ENCODE results near the gene ITFG2. TPM values are rescaled to one million over a fixed set of nuclear protein-coding genes. Genes with fewer than 3 reads are reported as not detected.

Gene ITFG2
- total and polyA plus RNA-seq, 9 of the 15 experiments (the other 6 are each of a cell fraction or from before 2014, with no cell fraction given) = 15.0 to 22.8 (median 19.4) TPM

GRCh38 chr12:2845280-2845679, 32.8 kb downstream of the ITFG2 start (continued):
- no peak for TF ChIP-seq PHF8 (IDR thresholded peaks at IDR 0.05; ENCODE audit: borderline replicate concordance, low read length)
- no peak for TF ChIP-seq ETV5 (CRISPR knock-in tag; IDR thresholded peaks at IDR 0.05; ENCODE audit: low read depth)
- TF ChIP-seq ATF3 (IDR thresholded peaks at IDR 0.05) = 0 out of 2 replicates have a peak, but pooled peaks have one; percentile 11
- TF ChIP-seq ATF3 (CRISPR knock-in tag; conservative IDR thresholded peaks at IDR 0.05) = no peak
- TF ChIP-seq TRIM24 (IDR thresholded peaks at IDR 0.05) = no peak
- TF ChIP-seq ARID2 (IDR thresholded peaks at IDR 0.05) = no peak
- TF ChIP-seq ZNF146 (CRISPR knock-in tag; IDR thresholded peaks at IDR 0.05; ENCODE audit: unreplicated experiment) = no peak

GRCh38 chr12:2851931-2852330, 39.5 kb downstream of the ITFG2 start:
- intact Hi-C loops (cut with micrococcal nuclease) = no loop called here
- 88% methylated on average over 1 of the region's 3 CpGs for WGBS (ENCODE audit: insufficient coverage, low coverage, missing lambda C conversion rate)

More at GRCh38 chr12:2851931-2852330, 39.5 kb downstream of the ITFG2 start:
- in situ Hi-C loops (cut with MboI) = no loop called here
- BruUV-seq (replicated peaks) = no TSS peak
- Histone ChIP-seq H3K79me2 (ENCODE audit: control insufficient read depth, insufficient read depth, low read length) (no peaks in the 10 kb centered on the region), H3K4me1 (replicated peaks in 1 of 2; ENCODE audit: control insufficient read depth in 2 of 2, insufficient read depth in 2 of 2, low read length in 2 of 2) (peaks cover 2 to 4% of the 10 kb centered on the region in 2 experiments; a peak in 3 of 5 replicates), H4K20me1 (replicated peaks; ENCODE audit: control insufficient read depth, insufficient read depth, low read length) (no peaks in the 10 kb centered on the region), H3K27ac (ENCODE audit: extremely low read depth, low read depth, low read length) (no peak overlapping the region), H3K27me3 (ENCODE audit: control insufficient read depth in 2 of 2, insufficient read depth in 2 of 2, low read length in 2 of 2) (no peaks in the 10 kb centered on the region), H3K9me3 (replicated peaks; ENCODE audit: control insufficient read depth, insufficient read depth, low read depth, low read length) (no peaks in the 10 kb centered on the region), H2AFZ (ENCODE audit: low read depth, low read length) (no peak overlapping the region), H3K4me2 (ENCODE audit: insufficient read depth, low read length) (no peak overlapping the region), H3K4me3 (no peak overlapping the region), H3K9ac (ENCODE audit: insufficient read depth in 1 of 2, low read depth in 2 of 2, low read length in 2 of 2) (no peak overlapping the region), H3K36me3 (ENCODE audit: control insufficient read depth, insufficient read depth, low read length) (no peaks in the 10 kb centered on the region), H3K9me1 (ENCODE audit: control insufficient read depth, insufficient read depth, low read length) (no peaks in the 10 kb centered on the region)
- FAIRE-seq = no peak
- ATAC-seq = no peak
- POLR2A ChIA-PET = no interaction called here
- DNase-seq (ENCODE audit: extremely low read depth in 1 of 4, low spot score in 3 of 4) = no peak
- CTCF ChIA-PET (ENCODE audit: low intra/inter-chr PET ratio) = no interaction called here
- no peak for TF ChIP-seq ZNF354B (CRISPR knock-in tag; IDR thresholded peaks at IDR 0.05)
- no peak for TF ChIP-seq HNRNPL (IDR thresholded peaks at IDR 0.05; ENCODE audit: low read depth, low read length)
- TF ChIP-seq GTF2E2 (tag; IDR thresholded peaks at IDR 0.05) = no peak
- TF ChIP-seq ATF7 (IDR thresholded peaks at IDR 0.05) = no peak
- no peak for TF ChIP-seq KDM5B (IDR thresholded peaks at IDR 0.05; ENCODE audit: insufficient replicate concordance, low read depth, low read length)
- TF ChIP-seq MEIS2 (IDR thresholded peaks at IDR 0.05; ENCODE audit: partially characterized antibody) = no peak
- TF ChIP-seq HDAC3 (IDR thresholded peaks at IDR 0.05; ENCODE audit: borderline replicate concordance, partially characterized antibody) = no peak
- TF ChIP-seq FOSL1 (tag; conservative IDR thresholded peaks at IDR 0.05) = no peak
- no peak for TF ChIP-seq TSC22D4 (tag; IDR thresholded peaks at IDR 0.05)
- TF ChIP-seq MCM3 (IDR thresholded peaks at IDR 0.05) = no peak
- TF ChIP-seq HEY1 (CRISPR knock-in tag; IDR thresholded peaks at IDR 0.05; ENCODE audit: borderline replicate concordance) = no peak
- no peak for TF ChIP-seq ZNF75A (CRISPR knock-in tag; IDR thresholded peaks at IDR 0.05)
- TF ChIP-seq ZKSCAN1 (IDR thresholded peaks at IDR 0.05; ENCODE audit: low read depth, low read length) = no peak
- TF ChIP-seq ZNF583 (CRISPR knock-in tag; IDR thresholded peaks at IDR 0.05) = no peak
- no peak for TF ChIP-seq POLR3G (IDR thresholded peaks at IDR 0.05; ENCODE audit: extremely low read depth, insufficient read length, insufficient replicate concordance)
- no peak for TF ChIP-seq RB1 (IDR thresholded peaks at IDR 0.05; ENCODE audit: low read depth)
- no peak for TF ChIP-seq FOXJ2 (tag; IDR thresholded peaks at IDR 0.05)

Measured in K562 (cell line).